Measurements from ENCODE around the gene ARHGEF10L.

The ARHGEF10L gene

DNA sequence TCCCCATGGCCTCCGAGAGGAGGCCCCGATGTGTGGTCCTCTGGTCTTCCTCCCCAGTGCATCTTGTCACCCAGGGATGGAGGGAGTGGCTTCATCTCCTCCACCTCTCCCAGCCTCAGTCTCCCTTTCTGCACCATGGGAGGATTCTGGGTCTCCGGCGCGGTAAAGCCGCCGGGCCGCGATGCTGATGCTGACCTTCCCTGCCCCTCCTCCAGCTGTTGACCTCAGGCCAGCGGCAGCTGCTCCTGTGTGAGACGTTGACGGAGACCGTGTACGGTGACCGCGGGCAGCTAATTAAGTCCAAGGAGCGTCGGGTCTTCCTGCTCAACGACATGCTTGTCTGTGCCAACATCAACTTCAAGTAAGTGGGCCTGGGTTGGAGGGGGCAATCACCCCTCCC is 92.6 kb downstream of the ARHGEF10L start:
- Histone ChIP-seq H3K27ac (ENCODE audit: low read length) (no peak overlapping the region), H3K4me2 (ENCODE audit: insufficient read depth, low read length) (no peak overlapping the region), H3K9me3 (ENCODE audit: insufficient read depth, low read length, severe bottlenecking) (no peaks in the 10 kb centered on the region), H3K36me3 (ENCODE audit: insufficient read depth, low read length) (no peaks in the 10 kb centered on the region), H4K20me1 (ENCODE audit: insufficient read depth, low read length) (peaks cover 2% of the 10 kb centered on the region; the same call in 1 of the 2 replicates), H3K4me1 (ENCODE audit: insufficient read depth, low read length) (no peaks in the 10 kb centered on the region), H3K79me2 (ENCODE audit: insufficient read depth, low read length) (no peaks in the 10 kb centered on the region), H2AFZ (ENCODE audit: low read depth, low read length) (no peak overlapping the region), H3K4me3 (ENCODE audit: low read depth in 1 of 2, low read length in 2 of 2) (no peak overlapping the region), H3K9ac (ENCODE audit: low read depth, low read length) (no peak overlapping the region), H3K27me3 (ENCODE audit: insufficient read depth, low read length, poor library complexity) (no peaks in the 10 kb centered on the region)
- TF ChIP-seq EZH2 (IDR thresholded peaks at IDR 0.05; ENCODE audit: borderline replicate concordance, low read depth, low read length, severe bottlenecking): no peak
- TF ChIP-seq, protein P1, sequence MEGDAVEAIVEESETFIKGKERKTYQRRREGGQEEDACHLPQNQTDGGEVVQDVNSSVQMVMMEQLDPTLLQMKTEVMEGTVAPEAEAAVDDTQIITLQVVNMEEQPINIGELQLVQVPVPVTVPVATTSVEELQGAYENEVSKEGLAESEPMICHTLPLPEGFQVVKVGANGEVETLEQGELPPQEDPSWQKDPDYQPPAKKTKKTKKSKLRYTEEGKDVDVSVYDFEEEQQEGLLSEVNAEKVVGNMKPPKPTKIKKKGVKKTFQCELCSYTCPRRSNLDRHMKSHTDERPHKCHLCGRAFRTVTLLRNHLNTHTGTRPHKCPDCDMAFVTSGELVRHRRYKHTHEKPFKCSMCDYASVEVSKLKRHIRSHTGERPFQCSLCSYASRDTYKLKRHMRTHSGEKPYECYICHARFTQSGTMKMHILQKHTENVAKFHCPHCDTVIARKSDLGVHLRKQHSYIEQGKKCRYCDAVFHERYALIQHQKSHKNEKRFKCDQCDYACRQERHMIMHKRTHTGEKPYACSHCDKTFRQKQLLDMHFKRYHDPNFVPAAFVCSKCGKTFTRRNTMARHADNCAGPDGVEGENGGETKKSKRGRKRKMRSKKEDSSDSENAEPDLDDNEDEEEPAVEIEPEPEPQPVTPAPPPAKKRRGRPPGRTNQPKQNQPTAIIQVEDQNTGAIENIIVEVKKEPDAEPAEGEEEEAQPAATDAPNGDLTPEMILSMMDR (IDR thresholded peaks at IDR 0.05; ENCODE audit: borderline replicate concordance, extremely low read depth, low read length, poor library complexity, severe bottlenecking): no peak
- DNase-seq (no peak), ATAC-seq (ENCODE audit: insufficient read depth, low read depth) (no peak)

DNA sequence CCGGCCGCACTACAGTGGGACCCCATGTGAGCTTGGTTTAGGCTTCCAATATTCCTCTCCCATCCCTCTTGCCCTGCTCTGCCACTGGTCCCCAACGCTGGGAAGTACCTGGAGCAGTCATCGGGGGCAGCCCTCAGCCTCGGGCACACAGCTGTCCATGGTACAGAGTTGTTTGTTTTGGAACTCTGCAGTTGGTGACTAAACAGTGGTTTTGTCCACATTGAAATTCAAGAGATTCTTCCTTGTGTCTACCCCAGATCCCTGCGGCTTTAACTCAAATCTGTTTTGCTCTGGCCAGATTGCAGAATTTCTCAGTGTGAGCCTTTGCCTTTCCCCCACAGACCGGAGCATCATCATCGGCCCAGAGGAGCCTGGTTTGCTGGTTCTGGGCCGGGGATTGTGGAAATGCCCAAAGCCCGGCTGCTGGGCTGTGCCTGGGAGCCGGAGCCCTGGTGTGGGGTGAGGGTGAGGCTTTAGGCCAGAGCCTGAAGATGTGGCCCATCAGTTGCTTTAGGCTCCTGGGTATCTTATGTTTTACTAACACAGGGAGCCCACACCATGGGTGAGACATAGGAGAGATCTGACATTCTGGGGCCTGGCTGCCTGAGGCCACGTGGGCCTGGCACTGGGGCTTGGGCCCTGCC is 93.2 kb downstream of the ARHGEF10L start:
- Histone ChIP-seq H3K4me3 (ENCODE audit: low read depth in 1 of 2, low read length in 2 of 2) (no peak overlapping the region), H2AFZ (ENCODE audit: low read depth, low read length) (no peak overlapping the region), H3K36me3 (ENCODE audit: insufficient read depth, low read length) (no peaks in the 10 kb centered on the region), H4K20me1 (ENCODE audit: insufficient read depth, low read length) (peaks cover 2% of the 10 kb centered on the region; the same call in 1 of the 2 replicates), H3K27ac (ENCODE audit: low read length) (no peak overlapping the region), H3K79me2 (ENCODE audit: insufficient read depth, low read length) (no peaks in the 10 kb centered on the region), H3K9ac (ENCODE audit: low read depth, low read length) (no peak overlapping the region), H3K27me3 (ENCODE audit: insufficient read depth, low read length, poor library complexity) (no peaks in the 10 kb centered on the region), H3K4me1 (ENCODE audit: insufficient read depth, low read length) (no peaks in the 10 kb centered on the region), H3K9me3 (ENCODE audit: insufficient read depth, low read length, severe bottlenecking) (no peaks in the 10 kb centered on the region), H3K4me2 (ENCODE audit: insufficient read depth, low read length) (no peak overlapping the region)
- ATAC-seq (ENCODE audit: insufficient read depth, low read depth) (no peak), DNase-seq (no peak)
- TF ChIP-seq, protein P1 (IDR thresholded peaks at IDR 0.05; ENCODE audit: borderline replicate concordance, extremely low read depth, low read length, poor library complexity, severe bottlenecking): no peak
- TF ChIP-seq EZH2 (IDR thresholded peaks at IDR 0.05; ENCODE audit: borderline replicate concordance, low read depth, low read length, severe bottlenecking): no peak

DNA sequence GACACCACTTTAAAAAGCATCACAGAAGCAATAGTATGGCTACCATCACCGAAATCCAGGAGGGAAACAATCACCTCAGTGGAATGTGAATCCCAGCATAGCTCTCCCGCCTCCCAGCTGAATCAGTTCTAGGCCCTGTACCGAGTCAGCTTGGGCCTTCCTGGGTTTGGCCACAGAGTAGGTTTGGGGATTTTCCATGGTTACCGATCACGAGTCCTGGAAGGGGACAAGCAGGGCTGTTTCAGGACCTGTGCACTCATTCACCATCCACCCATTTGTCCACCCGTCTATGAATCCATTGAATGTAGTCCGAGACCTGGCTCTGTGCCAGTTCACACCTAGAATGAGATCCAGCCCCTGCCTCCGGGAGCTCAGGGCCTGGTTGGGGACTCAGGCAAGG is 94.2 kb downstream of the ARHGEF10L start:
- H3K4me1 ChIP-seq (ENCODE audit: insufficient read depth, low read length): no peaks in the 10 kb centered on the region
- no peak for DNase-seq
- no peak overlapping the region for H3K4me3 ChIP-seq (ENCODE audit: low read depth in 1 of 2, low read length in 2 of 2)
- ATAC-seq (ENCODE audit: insufficient read depth, low read depth): no peak
- H2AFZ ChIP-seq (ENCODE audit: low read depth, low read length): no peak overlapping the region
- H3K27ac ChIP-seq (ENCODE audit: low read length): no peak overlapping the region
- no peaks in the 10 kb centered on the region for H3K36me3 ChIP-seq (ENCODE audit: insufficient read depth, low read length)
- no peaks in the 10 kb centered on the region for H3K79me2 ChIP-seq (ENCODE audit: insufficient read depth, low read length)
- H3K9me3 ChIP-seq (ENCODE audit: insufficient read depth, low read length, severe bottlenecking): no peaks in the 10 kb centered on the region
- H3K27me3 ChIP-seq (ENCODE audit: insufficient read depth, low read length, poor library complexity): no peaks in the 10 kb centered on the region
- H3K4me2 ChIP-seq (ENCODE audit: insufficient read depth, low read length): no peak overlapping the region
- no peak overlapping the region for H3K9ac ChIP-seq (ENCODE audit: low read depth, low read length)
- peaks cover 1% of the 10 kb centered on the region; the same call in 1 of the 2 replicates for H4K20me1 ChIP-seq (ENCODE audit: insufficient read depth, low read length)
- no peak for TF ChIP-seq EZH2 (IDR thresholded peaks at IDR 0.05; ENCODE audit: borderline replicate concordance, low read depth, low read length, severe bottlenecking)
- TF ChIP-seq, protein P1 (IDR thresholded peaks at IDR 0.05; ENCODE audit: borderline replicate concordance, extremely low read depth, low read length, poor library complexity, severe bottlenecking): no peak
